ENCODE results near the gene MEA1.

GRCh38 chr6:42984924-42985475, 28.7 kb downstream of the MEA1 start:
- TF ChIP-seq, protein P1, sequence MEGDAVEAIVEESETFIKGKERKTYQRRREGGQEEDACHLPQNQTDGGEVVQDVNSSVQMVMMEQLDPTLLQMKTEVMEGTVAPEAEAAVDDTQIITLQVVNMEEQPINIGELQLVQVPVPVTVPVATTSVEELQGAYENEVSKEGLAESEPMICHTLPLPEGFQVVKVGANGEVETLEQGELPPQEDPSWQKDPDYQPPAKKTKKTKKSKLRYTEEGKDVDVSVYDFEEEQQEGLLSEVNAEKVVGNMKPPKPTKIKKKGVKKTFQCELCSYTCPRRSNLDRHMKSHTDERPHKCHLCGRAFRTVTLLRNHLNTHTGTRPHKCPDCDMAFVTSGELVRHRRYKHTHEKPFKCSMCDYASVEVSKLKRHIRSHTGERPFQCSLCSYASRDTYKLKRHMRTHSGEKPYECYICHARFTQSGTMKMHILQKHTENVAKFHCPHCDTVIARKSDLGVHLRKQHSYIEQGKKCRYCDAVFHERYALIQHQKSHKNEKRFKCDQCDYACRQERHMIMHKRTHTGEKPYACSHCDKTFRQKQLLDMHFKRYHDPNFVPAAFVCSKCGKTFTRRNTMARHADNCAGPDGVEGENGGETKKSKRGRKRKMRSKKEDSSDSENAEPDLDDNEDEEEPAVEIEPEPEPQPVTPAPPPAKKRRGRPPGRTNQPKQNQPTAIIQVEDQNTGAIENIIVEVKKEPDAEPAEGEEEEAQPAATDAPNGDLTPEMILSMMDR (IDR thresholded peaks at IDR 0.05): no peak
- TF ChIP-seq POLR2A (IDR thresholded peaks at IDR 0.05): no peak

Data from thyroid gland (tissue), 4 donors.